Measurements from ENCODE around the gene NDFIP1. TPM values are rescaled to one million over a fixed set of nuclear protein-coding genes. Genes with fewer than 3 reads are reported as not detected.

Gene NDFIP1
- total RNA-seq, 1 donor from 2014 or later = 56.1 TPM

GRCh38 chr5:142197781-142198180 lies 89.2 kb downstream of the NDFIP1 start:
- Mint-ChIP-seq H3K27ac (ENCODE audit: unreplicated experiment) (no peak overlapping the region), H3K27me3 (ENCODE audit: unreplicated experiment) (peaks cover 5% of the 10 kb centered on the region), H3K4me1 (ENCODE audit: low read depth, unreplicated experiment) (peaks cover 3% of the 10 kb centered on the region), H3K9me3 (ENCODE audit: unreplicated experiment) (peaks cover 3% of the 10 kb centered on the region), H3K36me3 (ENCODE audit: unreplicated experiment) (no peaks in the 10 kb centered on the region), H3K4me3 (ENCODE audit: unreplicated experiment) (no peak overlapping the region)
- TF ChIP-seq CTCF (IDR thresholded peaks at IDR 0.05; ENCODE audit: partially characterized antibody, unreplicated experiment) = no peak
- no peak for DNase-seq

- DNase-seq = no peak
- Mint-ChIP-seq H3K36me3 (ENCODE audit: unreplicated experiment) (no peaks in the 10 kb centered on the region), H3K4me1 (ENCODE audit: low read depth, unreplicated experiment) (peaks cover 3% of the 10 kb centered on the region), H3K27ac (ENCODE audit: unreplicated experiment) (no peak overlapping the region), H3K27me3 (ENCODE audit: unreplicated experiment) (peaks cover 5% of the 10 kb centered on the region), H3K4me3 (ENCODE audit: unreplicated experiment) (no peak overlapping the region), H3K9me3 (ENCODE audit: unreplicated experiment) (peaks cover 3% of the 10 kb centered on the region)
- no peak for TF ChIP-seq CTCF (IDR thresholded peaks at IDR 0.05; ENCODE audit: partially characterized antibody, unreplicated experiment)
Measured at GRCh38 chr5:142199388-142199787, 90.8 kb downstream of the NDFIP1 start.

- peaks cover 5% of the 10 kb centered on the region for H3K27me3 Mint-ChIP-seq (ENCODE audit: unreplicated experiment)
- H3K27ac Mint-ChIP-seq (ENCODE audit: unreplicated experiment) = no peak overlapping the region
- peaks cover 5% of the 10 kb centered on the region for H3K4me1 Mint-ChIP-seq (ENCODE audit: low read depth, unreplicated experiment)
- H3K36me3 Mint-ChIP-seq (ENCODE audit: unreplicated experiment) = no peaks in the 10 kb centered on the region
- H3K4me3 Mint-ChIP-seq (ENCODE audit: unreplicated experiment) = no peak overlapping the region
- no peak for DNase-seq
- TF ChIP-seq CTCF (IDR thresholded peaks at IDR 0.05; ENCODE audit: partially characterized antibody, unreplicated experiment) = no peak
- H3K9me3 Mint-ChIP-seq (ENCODE audit: unreplicated experiment) = peaks cover 3% of the 10 kb centered on the region
Measured at GRCh38 chr5:142200387-142200786, 91.8 kb downstream of the NDFIP1 start.

GRCh38 chr5:142201471-142201887 lies 92.9 kb downstream of the NDFIP1 start:
- Mint-ChIP-seq H3K4me1 (ENCODE audit: low read depth, unreplicated experiment) (peaks cover 5% of the 10 kb centered on the region), H3K36me3 (ENCODE audit: unreplicated experiment) (no peaks in the 10 kb centered on the region), H3K9me3 (ENCODE audit: unreplicated experiment) (peaks cover 3% of the 10 kb centered on the region), H3K27me3 (ENCODE audit: unreplicated experiment) (peaks cover 3% of the 10 kb centered on the region), H3K4me3 (ENCODE audit: unreplicated experiment) (no peak overlapping the region), H3K27ac (ENCODE audit: unreplicated experiment) (no peak overlapping the region)
- no peak for DNase-seq
- no peak for TF ChIP-seq CTCF (IDR thresholded peaks at IDR 0.05; ENCODE audit: partially characterized antibody, unreplicated experiment)

DNA sequence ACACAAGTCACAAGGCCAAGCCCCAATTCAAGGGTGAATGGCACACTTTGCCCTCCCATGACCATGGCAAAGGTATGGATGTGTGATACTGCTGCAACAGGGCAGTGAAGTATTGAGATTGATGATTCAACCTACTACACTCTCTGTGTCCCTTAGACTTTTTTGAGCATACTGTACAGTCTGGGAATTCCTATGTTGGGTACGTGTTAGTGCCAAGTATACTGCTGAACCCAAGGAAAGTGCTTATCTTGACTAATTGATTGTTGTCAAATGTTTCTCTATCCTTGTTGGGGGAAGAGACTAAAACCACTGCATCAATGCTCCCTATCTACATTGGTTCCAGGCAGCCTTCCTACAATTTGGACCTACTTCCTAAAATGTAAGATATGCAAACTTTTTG lies 93.7 kb downstream of the NDFIP1 start:
- TF ChIP-seq CTCF (IDR thresholded peaks at IDR 0.05; ENCODE audit: partially characterized antibody, unreplicated experiment) = no peak
- Mint-ChIP-seq H3K36me3 (ENCODE audit: unreplicated experiment) (no peaks in the 10 kb centered on the region), H3K27me3 (ENCODE audit: unreplicated experiment) (peaks cover 3% of the 10 kb centered on the region), H3K9me3 (ENCODE audit: unreplicated experiment) (no peaks in the 10 kb centered on the region), H3K27ac (ENCODE audit: unreplicated experiment) (no peak overlapping the region), H3K4me1 (ENCODE audit: low read depth, unreplicated experiment) (peaks cover 5% of the 10 kb centered on the region), H3K4me3 (ENCODE audit: unreplicated experiment) (no peak overlapping the region)
- no peak for DNase-seq

Other genes with a start within 250 kb of the NDFIP1 start
- gene PCDH1, start 230.4 kb upstream of the NDFIP1 start, total RNA-seq (ENCODE audit: unreplicated experiment) = 7.9 TPM
- 108 TPM for gene DELE1, start 184.9 kb upstream of the NDFIP1 start, total RNA-seq (ENCODE audit: unreplicated experiment)
- gene PCDH12, start 150.6 kb upstream of the NDFIP1 start, total RNA-seq (ENCODE audit: unreplicated experiment) = 1.7 TPM
- 60.8 TPM for gene RNF14, start 139.7 kb upstream of the NDFIP1 start, total RNA-seq (ENCODE audit: unreplicated experiment)
- 20.2 TPM for gene GNPDA1, start 95.8 kb upstream of the NDFIP1 start, total RNA-seq (ENCODE audit: unreplicated experiment)
- 12.5 TPM for gene SPRY4, start 216.2 kb downstream of the NDFIP1 start, total RNA-seq (ENCODE audit: unreplicated experiment)

All from glutamatergic neuron (in vitro differentiated cells).